Activated CD8-positive, alpha-beta T cell treated with anti-CD3 and anti-CD28 coated beads for 36 hours (primary cell): ENCODE results near the gene FBLN1. TPM values are rescaled to one million over a fixed set of nuclear protein-coding genes. Genes with fewer than 3 reads are reported as not detected.

Experiments used
- ATAC-seq: fragments of 200-7000 bp; cut with Tn5 transposase; one replicate; pipeline ENCODE4 v1.10.0; 2021; ENCODE audit warnings: mild to moderate bottlenecking, moderate library complexity
- CTCF ChIA-PET: fragments of 350-600 bp; sonication (Branson Sonifier 250); formaldehyde crosslinking; loops from one replicate; lab custom pipeline; 2021; ENCODE audit warnings: antibody characterized with exemption; lab: Charles Lee
- POLR2A ChIA-PET: fragments of 350-600 bp; sonication (Branson Sonifier 250); formaldehyde crosslinking; loops from one replicate; lab custom pipeline; 2021; ENCODE audit warnings: antibody characterized with exemption; lab: Charles Lee
- DNase-seq: peaks from one replicate; pipeline ENCODE4 v3.0.0-alpha.2; 2020
- H3K27ac Mint-ChIP-seq: one replicate; pipeline ENCODE4 v1.8.0; 2021; ENCODE audit warnings: mild to moderate bottlenecking, mixed read lengths
- H3K27me3 Mint-ChIP-seq: one replicate; pipeline ENCODE4 v1.8.0; 2021; ENCODE audit warnings: mixed read lengths
- H3K36me3 Mint-ChIP-seq: one replicate; pipeline ENCODE4 v1.8.0; 2021; ENCODE audit warnings: low read depth, mixed read lengths
- H3K4me1 Mint-ChIP-seq: one replicate; pipeline ENCODE4 v1.8.0; 2021; ENCODE audit warnings: low read depth, mixed read lengths
- H3K4me3 Mint-ChIP-seq: one replicate; pipeline ENCODE4 v1.8.0; 2021; ENCODE audit warnings: mild to moderate bottlenecking, moderate library complexity, mixed read lengths
- H3K9me3 Mint-ChIP-seq: one replicate; pipeline ENCODE4 v1.8.0; 2021; ENCODE audit warnings: mixed read lengths
- intact Hi-C: fragments of 100-400 bp; cut with micrococcal nuclease; formaldehyde crosslinking; loops from one replicate; pipeline ENCODE4 v1.10.0; 2022
- total RNA-seq, 2 experiments: library from RNA; stranded (reverse); gene quantifications; one replicate each; pipeline ENCODE4 v1.2.3, GENCODE V29; 2021
- TF ChIP-seq, protein P1 (sequence below): fragments of 200-600 bp; IDR thresholded peaks from one replicate; pipeline ENCODE4 v1.8.0; 2022; ENCODE audit warnings: antibody characterized with exemption, mild to moderate bottlenecking

The FBLN1 gene
- total RNA-seq, 2 experiments from 2014 or later: 0.56 TPM; not detected in 1

- DNase-seq (no peak), ATAC-seq (no peak)
- H3K9me3 Mint-ChIP-seq: no peaks in the 10 kb centered on the region
- ChIA-PET CTCF (no interaction called here), POLR2A (no interaction called here)
- H3K4me3 Mint-ChIP-seq: no peak overlapping the region
- no peaks in the 10 kb centered on the region for H3K4me1 Mint-ChIP-seq
- intact Hi-C loops: no loop called here
- TF ChIP-seq, protein P1, sequence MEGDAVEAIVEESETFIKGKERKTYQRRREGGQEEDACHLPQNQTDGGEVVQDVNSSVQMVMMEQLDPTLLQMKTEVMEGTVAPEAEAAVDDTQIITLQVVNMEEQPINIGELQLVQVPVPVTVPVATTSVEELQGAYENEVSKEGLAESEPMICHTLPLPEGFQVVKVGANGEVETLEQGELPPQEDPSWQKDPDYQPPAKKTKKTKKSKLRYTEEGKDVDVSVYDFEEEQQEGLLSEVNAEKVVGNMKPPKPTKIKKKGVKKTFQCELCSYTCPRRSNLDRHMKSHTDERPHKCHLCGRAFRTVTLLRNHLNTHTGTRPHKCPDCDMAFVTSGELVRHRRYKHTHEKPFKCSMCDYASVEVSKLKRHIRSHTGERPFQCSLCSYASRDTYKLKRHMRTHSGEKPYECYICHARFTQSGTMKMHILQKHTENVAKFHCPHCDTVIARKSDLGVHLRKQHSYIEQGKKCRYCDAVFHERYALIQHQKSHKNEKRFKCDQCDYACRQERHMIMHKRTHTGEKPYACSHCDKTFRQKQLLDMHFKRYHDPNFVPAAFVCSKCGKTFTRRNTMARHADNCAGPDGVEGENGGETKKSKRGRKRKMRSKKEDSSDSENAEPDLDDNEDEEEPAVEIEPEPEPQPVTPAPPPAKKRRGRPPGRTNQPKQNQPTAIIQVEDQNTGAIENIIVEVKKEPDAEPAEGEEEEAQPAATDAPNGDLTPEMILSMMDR: no peak
- no peaks in the 10 kb centered on the region for H3K36me3 Mint-ChIP-seq
- H3K27me3 Mint-ChIP-seq: peaks cover 18% of the 10 kb centered on the region
- H3K27ac Mint-ChIP-seq: no peak overlapping the region
Measured at GRCh38 chr22:45496451-45496941, 6.2 kb upstream of the FBLN1 start.

DNA sequence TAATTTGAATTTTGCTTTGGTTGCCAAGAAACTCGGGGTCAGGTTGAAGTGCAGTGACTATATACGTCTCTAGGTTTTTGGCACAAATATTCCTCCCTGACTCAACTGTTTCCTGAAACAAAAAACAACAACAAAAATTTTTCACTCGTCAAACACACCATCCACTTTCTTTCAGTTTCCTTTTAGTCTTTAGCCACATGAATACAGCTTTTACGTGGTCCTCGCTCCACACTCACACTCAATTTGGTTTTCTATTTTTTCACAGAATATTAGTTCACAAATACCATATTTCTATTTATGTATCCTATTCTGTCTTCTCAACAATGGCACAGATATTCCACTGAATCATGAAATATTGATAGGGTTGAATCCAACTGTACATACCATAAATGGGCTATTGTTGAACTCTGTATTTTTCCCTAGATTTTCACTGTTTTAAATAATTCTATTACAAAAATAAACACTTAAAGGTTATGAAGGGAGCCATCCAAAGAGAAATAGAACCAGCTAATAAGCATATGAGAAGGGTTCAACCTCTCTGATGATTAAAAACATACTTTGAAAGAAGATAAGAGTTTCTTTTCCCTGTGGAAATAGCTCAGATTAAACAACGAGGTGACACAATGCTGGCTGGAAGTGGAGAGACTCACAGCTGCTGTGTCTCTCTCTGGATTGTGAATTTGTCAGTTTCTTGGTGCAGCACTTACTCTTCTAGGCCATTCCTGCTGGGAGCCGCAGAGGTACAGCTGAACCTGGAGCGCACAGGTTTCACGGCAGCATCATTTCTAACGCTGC is 5.1 kb upstream of the FBLN1 start:
- Mint-ChIP-seq H3K27me3 (peaks cover 25% of the 10 kb centered on the region), H3K36me3 (no peaks in the 10 kb centered on the region), H3K4me3 (no peak overlapping the region), H3K27ac (no peak overlapping the region), H3K9me3 (no peaks in the 10 kb centered on the region), H3K4me1 (no peaks in the 10 kb centered on the region)
- ChIA-PET CTCF (no interaction called here), POLR2A (no interaction called here)
- TF ChIP-seq, protein P1: no peak
- intact Hi-C loops: no loop called here
- DNase-seq (no peak), ATAC-seq (no peak)

DNA sequence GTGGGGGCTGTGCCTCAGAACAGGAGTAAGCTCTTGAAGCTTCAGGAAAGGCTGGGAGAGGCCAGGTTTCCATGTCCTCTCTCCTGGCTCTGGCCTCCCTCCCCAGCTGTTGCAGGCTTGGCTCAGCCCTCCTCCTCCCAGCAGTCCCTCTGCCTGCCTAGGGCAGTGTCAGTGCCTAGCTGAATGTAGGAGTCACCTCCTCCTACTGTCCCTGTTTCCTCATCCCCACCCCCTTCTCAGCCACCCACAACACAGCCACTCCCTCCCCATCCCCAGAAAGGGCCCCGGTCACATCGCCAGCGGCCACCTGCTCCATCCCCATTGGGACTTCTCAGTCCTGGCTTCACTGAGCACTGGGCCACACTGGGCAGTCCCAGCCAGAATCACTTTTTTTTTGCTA is 2.9 kb upstream of the FBLN1 start:
- TF ChIP-seq, protein P1: no peak
- ChIA-PET POLR2A (no interaction called here), CTCF (no interaction called here)
- H3K36me3 Mint-ChIP-seq: no peaks in the 10 kb centered on the region
- no peak overlapping the region for H3K4me3 Mint-ChIP-seq
- no peak for DNase-seq
- ATAC-seq: no peak
- peaks cover 34% of the 10 kb centered on the region for H3K27me3 Mint-ChIP-seq
- H3K9me3 Mint-ChIP-seq: no peaks in the 10 kb centered on the region
- H3K27ac Mint-ChIP-seq: no peak overlapping the region
- intact Hi-C loops: no loop called here
- peaks cover 3% of the 10 kb centered on the region for H3K4me1 Mint-ChIP-seq

DNA sequence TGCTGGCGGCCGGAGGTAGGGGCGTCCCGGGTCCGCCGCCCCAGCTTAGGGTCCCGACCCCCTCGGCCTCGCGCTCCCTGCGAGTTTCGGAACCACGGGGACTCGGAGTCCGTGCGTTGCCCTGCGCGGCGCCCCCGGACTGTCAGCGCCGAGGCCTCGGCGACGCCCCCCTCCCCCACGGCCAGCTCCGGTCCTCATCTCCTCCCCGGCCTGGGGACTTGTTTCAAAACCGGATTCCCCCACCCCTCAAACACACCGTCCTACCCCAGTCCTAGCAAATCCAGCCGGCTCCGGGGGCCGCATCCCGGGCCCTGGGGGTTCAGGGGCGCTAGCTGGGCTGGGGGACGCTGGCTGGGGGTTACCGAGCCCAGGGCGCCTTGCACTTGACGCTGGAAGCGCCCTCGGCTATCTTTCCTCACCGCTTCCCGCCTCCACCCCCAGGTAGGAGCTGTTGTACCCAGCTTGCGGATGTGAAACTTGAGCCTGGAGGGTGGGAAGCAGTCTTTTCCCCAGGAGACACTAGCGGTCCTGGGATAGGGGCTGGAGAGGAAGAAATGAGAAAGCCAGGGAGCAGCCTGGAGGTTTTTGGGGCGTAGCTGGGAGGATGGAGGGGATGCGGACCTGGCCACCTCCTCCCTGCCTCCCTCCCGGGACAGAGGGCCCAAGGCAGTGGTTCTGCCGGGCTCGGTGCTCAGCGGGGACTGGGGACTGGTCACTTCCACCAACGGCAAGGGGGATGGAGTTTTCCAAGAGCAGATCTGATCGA is 550 bp downstream of the FBLN1 start:
- H3K9me3 Mint-ChIP-seq: no peaks in the 10 kb centered on the region
- ATAC-seq: no peak
- POLR2A ChIA-PET: no interaction called here
- no peak for DNase-seq
- no peaks in the 10 kb centered on the region for H3K36me3 Mint-ChIP-seq
- H3K27me3 Mint-ChIP-seq: peaks cover 42% of the 10 kb centered on the region
- H3K27ac Mint-ChIP-seq: no peak overlapping the region
- H3K4me3 Mint-ChIP-seq: no peak overlapping the region
- TF ChIP-seq, protein P1: no peak
- H3K4me1 Mint-ChIP-seq: peaks cover 5% of the 10 kb centered on the region
- intact Hi-C loops: no loop called here
- CTCF ChIA-PET: interaction anchor here (1.0 kb wide), 1 partner anchor 51 kb away, joined by 4 read pairs; no protein-coding TSS in a partner anchor
